Measurements from ENCODE around the gene SAMD4B. TPM values are rescaled to one million over a fixed set of nuclear protein-coding genes. Genes with fewer than 3 reads are reported as not detected.

Gene SAMD4B
- total and polyA plus RNA-seq, 5 experiments from 2014 or later, result 5.4 to 55.2 (median 12.3) TPM

- no peaks in the 10 kb centered on the region for H3K9me3 Mint-ChIP-seq
- POLR2A ChIA-PET, result interaction anchor here (0.9 to 1.9 kb wide), 13 partner anchors 15 to 715 kb away, joined by 3 to 22 read pairs (median 5); partner anchors contain the start of genes MED29, PAF1, RPS16 and ZNF780B
- peak overlapping the region; percentile 95 to 99 (median 97) for H3K27ac Mint-ChIP-seq
- peaks cover 53 to 75% (median 72%) of the 10 kb centered on the region in 4 donors for H3K4me1 Mint-ChIP-seq
- ATAC-seq (peak in 1 of 2 donors; percentile 2), DNase-seq (peak in 3 of 10 donors; percentile 7 to 69 (median 15))
- peak overlapping the region; percentile 94 to 99 (median 98) for H3K4me3 Mint-ChIP-seq
- peaks cover 0 to 5% (median 0%) of the 10 kb centered on the region in 3 donors for H3K36me3 Mint-ChIP-seq
- no peaks in the 10 kb centered on the region for H3K27me3 Mint-ChIP-seq
Measured at GRCh38 chr19:39341129-39341718, 997 bp upstream of the SAMD4B start.

GRCh38 chr19:39342647-39343305 is 555 bp downstream of the SAMD4B start:
- peaks cover 53 to 77% (median 71%) of the 10 kb centered on the region in 4 donors for H3K4me1 Mint-ChIP-seq
- H3K27me3 Mint-ChIP-seq, result no peaks in the 10 kb centered on the region
- no peak for ATAC-seq
- peak overlapping the region; percentile 73 to 90 (median 83) for H3K4me3 Mint-ChIP-seq
- H3K9me3 Mint-ChIP-seq, result no peaks in the 10 kb centered on the region
- DNase-seq, result peak in 2 of 10 donors; percentile 4 to 9
- H3K27ac Mint-ChIP-seq, result peak overlapping the region in 9 of 10 donors; percentile 57 to 95 (median 93)
- H3K36me3 Mint-ChIP-seq, result peaks cover 0 to 15% (median 0%) of the 10 kb centered on the region in 3 donors
- POLR2A ChIA-PET, result interaction anchor here (0.6 to 1.9 kb wide), 20 partner anchors 13 to 1436 kb away, joined by 3 to 22 read pairs (median 4); partner anchors contain the start of genes EID2B, MED29, PAF1 and PLEKHG2

- H3K27ac Mint-ChIP-seq, result peak overlapping the region; percentile 31 to 94 (median 72)
- ATAC-seq (no peak), DNase-seq (no peak)
- peak overlapping the region in 5 of 10 donors; percentile 7 to 72 (median 23) for H3K4me3 Mint-ChIP-seq
- H3K9me3 Mint-ChIP-seq, result no peaks in the 10 kb centered on the region
- no peaks in the 10 kb centered on the region for H3K27me3 Mint-ChIP-seq
- POLR2A ChIA-PET, result interaction anchor here (1.2 kb wide), 1 partner anchor 90 kb away, joined by 3 read pairs; the partner anchor contains the start of gene RPS16
- H3K36me3 Mint-ChIP-seq, result peaks cover 0 to 36% (median 0%) of the 10 kb centered on the region in 3 donors
- peaks cover 51 to 72% (median 61%) of the 10 kb centered on the region in 4 donors for H3K4me1 Mint-ChIP-seq
Measured at GRCh38 chr19:39345956-39346355, 3.7 kb downstream of the SAMD4B start.

- ATAC-seq (no peak), DNase-seq (no peak)
- H3K27me3 Mint-ChIP-seq, result no peaks in the 10 kb centered on the region
- no peaks in the 10 kb centered on the region for H3K9me3 Mint-ChIP-seq
- H3K36me3 Mint-ChIP-seq, result peaks cover 0 to 48% (median 5%) of the 10 kb centered on the region in 3 donors
- H3K4me1 Mint-ChIP-seq, result peaks cover 43 to 77% (median 64%) of the 10 kb centered on the region in 4 donors
- peak overlapping the region in 7 of 10 donors; percentile 22 to 69 (median 35) for H3K27ac Mint-ChIP-seq
- POLR2A ChIA-PET, result no interaction called here
- H3K4me3 Mint-ChIP-seq, result no peak overlapping the region
Measured at GRCh38 chr19:39347332-39348164, 5.3 kb downstream of the SAMD4B start.

- H3K9me3 Mint-ChIP-seq, result no peaks in the 10 kb centered on the region
- DNase-seq, result no peak
- ATAC-seq, result no peak
- H3K4me1 Mint-ChIP-seq, result peaks cover 31 to 62% (median 50%) of the 10 kb centered on the region in 4 donors
- H3K27ac Mint-ChIP-seq, result peak overlapping the region in 2 of 10 donors; percentile 35 to 66
- POLR2A ChIA-PET, result no interaction called here
- no peak overlapping the region for H3K4me3 Mint-ChIP-seq
- H3K27me3 Mint-ChIP-seq, result no peaks in the 10 kb centered on the region
- peaks cover 0 to 59% (median 9%) of the 10 kb centered on the region in 3 donors for H3K36me3 Mint-ChIP-seq
Measured at GRCh38 chr19:39349326-39349725, 7.1 kb downstream of the SAMD4B start.

- H3K4me3 Mint-ChIP-seq, result no peak overlapping the region
- DNase-seq (no peak), ATAC-seq (no peak)
- POLR2A ChIA-PET, result no interaction called here
- peaks cover 24 to 54% (median 42%) of the 10 kb centered on the region in 4 donors for H3K4me1 Mint-ChIP-seq
- peak overlapping the region in 2 of 10 donors; percentile 3 to 64 for H3K27ac Mint-ChIP-seq
- no peaks in the 10 kb centered on the region for H3K9me3 Mint-ChIP-seq
- peaks cover 0 to 65% (median 11%) of the 10 kb centered on the region in 3 donors for H3K36me3 Mint-ChIP-seq
- no peaks in the 10 kb centered on the region for H3K27me3 Mint-ChIP-seq
Measured at GRCh38 chr19:39350156-39350555, 7.9 kb downstream of the SAMD4B start.

GRCh38 chr19:39351537-39352064 is 9.4 kb downstream of the SAMD4B start:
- peaks cover 0 to 76% (median 20%) of the 10 kb centered on the region in 3 donors for H3K36me3 Mint-ChIP-seq
- ATAC-seq (peak in 1 of 2 donors; percentile 43), DNase-seq (no peak)
- H3K27ac Mint-ChIP-seq, result peak overlapping the region in 4 of 10 donors; percentile 14 to 65 (median 33)
- POLR2A ChIA-PET, result no interaction called here
- H3K27me3 Mint-ChIP-seq, result no peaks in the 10 kb centered on the region
- no peak overlapping the region for H3K4me3 Mint-ChIP-seq
- H3K9me3 Mint-ChIP-seq, result no peaks in the 10 kb centered on the region
- H3K4me1 Mint-ChIP-seq, result peaks cover 14 to 40% (median 30%) of the 10 kb centered on the region in 4 donors

- peaks cover 11 to 34% (median 24%) of the 10 kb centered on the region in 4 donors for H3K4me1 Mint-ChIP-seq
- H3K27me3 Mint-ChIP-seq, result no peaks in the 10 kb centered on the region
- no peak for DNase-seq
- POLR2A ChIA-PET, result interaction anchor here (0.9 kb wide), 1 partner anchor 10 kb away, joined by 3 read pairs; no protein-coding TSS in a partner anchor
- no peaks in the 10 kb centered on the region for H3K9me3 Mint-ChIP-seq
- ATAC-seq, result no peak
- H3K4me3 Mint-ChIP-seq, result no peak overlapping the region
- peak overlapping the region in 1 of 10 donors; percentile 49 for H3K27ac Mint-ChIP-seq
- peaks cover 0 to 80% (median 27%) of the 10 kb centered on the region in 3 donors for H3K36me3 Mint-ChIP-seq
Measured at GRCh38 chr19:39352381-39353255, 10.4 kb downstream of the SAMD4B start.

- no peak overlapping the region for H3K27ac Mint-ChIP-seq
Measured at GRCh38 chr19:39355253-39355652, 13.0 kb downstream of the SAMD4B start.

GRCh38 chr19:39356073-39356472 is 13.9 kb downstream of the SAMD4B start:
- no peak for DNase-seq
- H3K27me3 Mint-ChIP-seq, result no peaks in the 10 kb centered on the region
- POLR2A ChIA-PET, result interaction anchor here (0.5 kb wide), 1 partner anchor 344 kb away, joined by 3 read pairs; no protein-coding TSS in a partner anchor
- no peaks in the 10 kb centered on the region for H3K9me3 Mint-ChIP-seq
- peak overlapping the region in 2 of 10 donors; percentile 33 to 50 for H3K27ac Mint-ChIP-seq
- no peak overlapping the region for H3K4me3 Mint-ChIP-seq
- no peak for ATAC-seq
- H3K4me1 Mint-ChIP-seq, result peaks cover 3 to 13% (median 11%) of the 10 kb centered on the region in 4 donors
- H3K36me3 Mint-ChIP-seq, result peaks cover 0 to 88% (median 36%) of the 10 kb centered on the region in 3 donors

More at GRCh38 chr19:39355253-39355652, 13.0 kb downstream of the SAMD4B start:
- ATAC-seq (no peak), DNase-seq (no peak)
- Mint-ChIP-seq H3K27me3 (no peaks in the 10 kb centered on the region), H3K4me3 (no peak overlapping the region), H3K36me3 (peaks cover 0 to 85% (median 33%) of the 10 kb centered on the region in 3 donors), H3K9me3 (no peaks in the 10 kb centered on the region), H3K4me1 (peaks cover 3 to 15% (median 12%) of the 10 kb centered on the region in 4 donors)
- POLR2A ChIA-PET, result interaction anchor here (0.8 kb wide), 1 partner anchor 13 kb away, joined by 3 read pairs; the partner anchor contains the start of gene SAMD4B

GRCh38 chr19:39356647-39357046 is 14.4 kb downstream of the SAMD4B start:
- POLR2A ChIA-PET, result no interaction called here
- H3K9me3 Mint-ChIP-seq, result no peaks in the 10 kb centered on the region
- no peak overlapping the region for H3K4me3 Mint-ChIP-seq
- H3K27ac Mint-ChIP-seq, result no peak overlapping the region
- no peaks in the 10 kb centered on the region for H3K27me3 Mint-ChIP-seq
- peaks cover 3 to 9% (median 7%) of the 10 kb centered on the region in 4 donors for H3K4me1 Mint-ChIP-seq
- DNase-seq (no peak), ATAC-seq (no peak)
- H3K36me3 Mint-ChIP-seq, result peaks cover 0 to 88% (median 36%) of the 10 kb centered on the region in 3 donors

Measured in naive thymus-derived CD8-positive, alpha-beta T cell (primary cell).